HL-60 (cell line): ENCODE results near the gene C14orf180.

ENCODE experiments used
- DNase-seq, 2 experiments: peaks; one replicate each; pipeline ENCODE4 v3.0.0-alpha.2; 2010 to 2020; ENCODE audit warnings: low read depth in 1 of 2, low spot score in 1 of 2
- H3K27ac ChIP-seq: fragments of 250-450 bp; sonication (Bioruptor Pico); replicated peaks from 2 replicates; pipeline ENCODE4 v1.5.1; 2020; ENCODE audit warnings: mild to moderate bottlenecking, moderate library complexity
- H3K27me3 ChIP-seq: fragments of 250-450 bp; sonication (Bioruptor Pico); 2 replicates; pipeline ENCODE4 v1.5.1; 2021; ENCODE audit warnings: mild to moderate bottlenecking, moderate library complexity; ENCODE audit not compliant: insufficient read depth, poor library complexity, severe bottlenecking
- H3K4me3 ChIP-seq: replicated peaks from 2 replicates; pipeline ENCODE4 v1.5.1; 2011; ENCODE audit warnings: mild to moderate bottlenecking, control low read depth, low read length; ENCODE audit not compliant: insufficient read depth
- CTCF ChIP-seq: IDR thresholded peaks from one replicate; pipeline ENCODE4 v1.5.1; 2011; ENCODE audit warnings: low read length, control low read depth, inconsistent platforms; ENCODE audit not compliant: insufficient read depth
- GABPA ChIP-seq: IDR thresholded peaks from 2 replicates; pipeline ENCODE4 v1.6.1; 2012; ENCODE audit warnings: low read depth
- POLR2AphosphoS5 ChIP-seq: IDR thresholded peaks from 2 replicates; pipeline ENCODE4 v1.6.1; 2012; ENCODE audit warnings: low read depth
- REST ChIP-seq: IDR thresholded peaks from 2 replicates; pipeline ENCODE4 v1.6.1; 2012; ENCODE audit warnings: low read depth; ENCODE audit not compliant: insufficient replicate concordance
- SPI1 ChIP-seq: IDR thresholded peaks from 2 replicates; pipeline ENCODE4 v1.6.1; 2012; ENCODE audit warnings: low read depth, mild to moderate bottlenecking, borderline replicate concordance

C14orf180 gene

GRCh38 chr14:104567957-104568225 is 11.7 kb upstream of the C14orf180 start:
- no peak for TF ChIP-seq CTCF
- no peak for TF ChIP-seq GABPA
- no peak for TF ChIP-seq SPI1
- TF ChIP-seq POLR2AphosphoS5: no peak
- TF ChIP-seq REST: no peak
- Histone ChIP-seq H3K27ac (no peak overlapping the region), H3K4me3 (no peak overlapping the region), H3K27me3 (peaks cover 14% of the 10 kb centered on the region)
- DNase-seq: no peak

GRCh38 chr14:104568620-104569019 is 10.9 kb upstream of the C14orf180 start:
- H3K27ac ChIP-seq: no peak overlapping the region
- DNase-seq: no peak
- H3K27me3 ChIP-seq: peaks cover 10% of the 10 kb centered on the region
- no peak overlapping the region for H3K4me3 ChIP-seq
- TF ChIP-seq POLR2AphosphoS5: no peak

GRCh38 chr14:104569435-104569834 is 10.1 kb upstream of the C14orf180 start:
- Histone ChIP-seq H3K27me3 (peaks cover 6% of the 10 kb centered on the region), H3K27ac (no peak overlapping the region), H3K4me3 (no peak overlapping the region)
- TF ChIP-seq REST: no peak
- TF ChIP-seq SPI1: no peak
- no peak for TF ChIP-seq GABPA
- no peak for TF ChIP-seq POLR2AphosphoS5
- TF ChIP-seq CTCF: no peak
- no peak for DNase-seq

GRCh38 chr14:104571246-104571645 is 8.3 kb upstream of the C14orf180 start:
- TF ChIP-seq SPI1: no peak
- TF ChIP-seq REST: no peak
- no peak for TF ChIP-seq POLR2AphosphoS5
- TF ChIP-seq CTCF: no peak

More at GRCh38 chr14:104571246-104571645, 8.3 kb upstream of the C14orf180 start:
- no peak for DNase-seq
- H3K4me3 ChIP-seq: no peak overlapping the region
- peaks cover 6% of the 10 kb centered on the region for H3K27me3 ChIP-seq
- H3K27ac ChIP-seq: no peak overlapping the region
